ENCODE data around the gene CT45A6.
"Not testable (repeated sequence)": the region's sequence is repeated elsewhere in the genome, so short reads cannot be mapped to it uniquely, and the experiment has no call there.

CT45A6 gene

DNA sequence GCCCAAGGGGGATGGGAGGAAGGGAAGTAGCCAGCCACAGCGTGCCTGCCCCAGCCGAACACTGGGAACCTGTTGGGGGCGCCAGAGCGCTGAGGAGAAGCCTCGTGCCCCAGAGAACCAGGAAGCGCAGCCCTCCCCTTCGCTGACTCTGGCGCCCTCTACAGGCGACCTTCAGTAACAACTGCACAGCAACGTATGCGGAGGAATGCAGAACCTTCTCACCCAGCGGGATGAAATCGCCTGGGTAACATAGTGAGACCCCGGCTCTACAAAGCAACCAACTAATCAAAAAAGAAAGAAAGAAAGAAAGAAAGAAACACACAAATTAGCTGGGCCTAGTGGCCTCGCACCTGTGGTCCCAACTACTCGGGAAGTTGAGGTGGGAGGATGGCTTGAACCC lies at the start of gene CT45A6:
Gene CT45A6, minus strand, starts transcription at position 101 of the 400 bp plus-strand sequence. CDS start 3,794 bp downstream, outside the sequence.
- not testable (repeated sequence) for DNase-seq

GRCh38 chrX:135837180-135837579 lies 34.6 kb upstream of the CT45A6 start, which contains the start of gene CT45A7:
Gene CT45A7, minus strand, starts transcription at chrX:135837280. Its CDS starts 3,747 bp downstream, at chrX:135833533.
- not testable (repeated sequence) for DNase-seq

DNA sequence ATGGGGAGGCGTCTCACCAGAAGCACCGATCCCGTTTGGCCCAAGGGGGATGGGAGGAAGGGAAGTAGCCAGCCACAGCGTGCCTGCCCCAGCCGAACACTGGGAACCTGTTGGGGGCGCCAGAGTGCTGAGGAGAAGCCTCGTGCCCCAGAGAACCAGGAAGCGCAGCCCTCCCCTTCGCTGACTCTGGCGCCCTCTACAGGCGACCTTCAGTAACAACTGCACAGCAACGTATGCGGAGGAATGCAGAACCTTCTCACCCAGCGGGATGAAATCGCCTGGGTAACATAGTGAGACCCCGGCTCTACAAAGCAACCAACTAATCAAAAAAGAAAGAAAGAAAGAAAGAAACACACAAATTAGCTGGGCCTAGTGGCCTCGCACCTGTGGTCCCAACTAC lies 17.3 kb upstream of the CT45A6 start, which contains the start of gene CT45A2:
Gene CT45A2, minus strand, starts transcription at position 101 of the 400 bp plus-strand sequence. CDS start 3,747 bp downstream, outside the sequence.
- DNase-seq, result not testable (repeated sequence)

DNA sequence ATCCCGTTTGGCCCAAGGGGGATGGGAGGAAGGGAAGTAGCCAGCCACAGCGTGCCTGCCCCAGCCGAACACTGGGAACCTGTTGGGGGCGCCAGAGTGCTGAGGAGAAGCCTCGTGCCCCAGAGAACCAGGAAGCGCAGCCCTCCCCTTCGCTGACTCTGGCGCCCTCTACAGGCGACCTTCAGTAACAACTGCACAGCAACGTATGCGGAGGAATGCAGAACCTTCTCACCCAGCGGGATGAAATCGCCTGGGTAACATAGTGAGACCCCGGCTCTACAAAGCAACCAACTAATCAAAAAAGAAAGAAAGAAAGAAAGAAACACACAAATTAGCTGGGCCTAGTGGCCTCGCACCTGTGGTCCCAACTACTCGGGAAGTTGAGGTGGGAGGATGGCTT lies 17.2 kb downstream of the CT45A6 start, which contains the start of gene CT45A5:
Gene CT45A5, minus strand, starts transcription at position 101 of the 400 bp plus-strand sequence. CDS start 3,774 bp downstream, outside the sequence.
- DNase-seq, result not testable (repeated sequence)

- DNase-seq, result not testable (repeated sequence)
Observed at GRCh38 chrX:135768091-135768490, 34.5 kb downstream of the CT45A6 start, which contains the start of gene CT45A3. Gene CT45A3, minus strand, starts transcription at chrX:135768191. Its CDS starts 3,747 bp downstream, at chrX:135764444.

- not testable (repeated sequence) for DNase-seq
Observed at GRCh38 chrX:135744739-135745138, 57.8 kb downstream of the CT45A6 start.

Data from stimulated activated CD4-positive, alpha-beta T cell treated with anti-CD3 and anti-CD28 coated beads, Interleukin-4, amount 100 ng/mL, for 1 hour (primary cell).